ENCODE results near the gene FECH. TPM values are rescaled to one million over a fixed set of nuclear protein-coding genes. Genes with fewer than 3 reads are reported as not detected.

Gene FECH
- total and polyA plus RNA-seq, 9 of the 15 experiments (the other 6 are each of a cell fraction or from before 2014, with no cell fraction given) = 19.8 to 170 (median 56.8) TPM

- BruUV-seq (replicated peaks) = no TSS peak
- in situ Hi-C loops (cut with MboI) = no loop called here
Observed at GRCh38 chr18:57533868-57534510, 52.5 kb downstream of the FECH start.

GRCh38 chr18:57533006-57533867 is 53.3 kb downstream of the FECH start:
- H3K9me3 ChIP-seq (replicated peaks; ENCODE audit: control insufficient read depth, insufficient read depth, low read depth, low read length) = no peaks in the 10 kb centered on the region
- CTCF ChIA-PET (ENCODE audit: low intra/inter-chr PET ratio) = no interaction called here
- no peaks in the 10 kb centered on the region for H4K20me1 ChIP-seq (replicated peaks; ENCODE audit: control insufficient read depth, insufficient read depth, low read length)
- no TSS peak for BruUV-seq (replicated peaks)
- in situ Hi-C loops (cut with MboI) (no loop called here), intact Hi-C loops (cut with micrococcal nuclease) (no loop called here)
- H3K36me3 ChIP-seq (ENCODE audit: control insufficient read depth, insufficient read depth, low read length) = no peaks in the 10 kb centered on the region
- no peak for DNase-seq (ENCODE audit: extremely low read depth in 1 of 4, low spot score in 3 of 4)
- no peak overlapping the region for H3K4me2 ChIP-seq (ENCODE audit: insufficient read depth, low read length)
- POLR2A ChIA-PET = interaction anchor here (0.9 kb wide), 1 partner anchor 40 kb away, joined by 5 read pairs; no protein-coding TSS in a partner anchor
- no peak overlapping the region for H2AFZ ChIP-seq (ENCODE audit: low read depth, low read length)
- H3K9ac ChIP-seq (ENCODE audit: insufficient read depth in 1 of 2, low read depth in 2 of 2, low read length in 2 of 2) = no peak overlapping the region
- no peaks in the 10 kb centered on the region for H3K79me2 ChIP-seq (ENCODE audit: control insufficient read depth, insufficient read depth, low read length)
- no peak overlapping the region for H3K4me3 ChIP-seq
- no peak for FAIRE-seq
- no peaks in the 10 kb centered on the region for H3K9me1 ChIP-seq (ENCODE audit: control insufficient read depth, insufficient read depth, low read length)
- H3K27ac ChIP-seq (ENCODE audit: extremely low read depth, low read depth, low read length) = no peak overlapping the region
- H3K4me1 ChIP-seq (replicated peaks in 1 of 2; ENCODE audit: control insufficient read depth in 2 of 2, insufficient read depth in 2 of 2, low read length in 2 of 2) = no peaks in the 10 kb centered on the region; a peak in 2 of 5 replicates
- ATAC-seq = peak; percentile 63
- TF ChIP-seq ZNF766 (CRISPR knock-in tag; conservative IDR thresholded peaks at IDR 0.05) = 0 out of 2 replicates have a peak, but pooled peaks have one; percentile 44
- TF ChIP-seq ARNT (IDR thresholded peaks at IDR 0.05) = no peak
- TF ChIP-seq RHOXF2B (CRISPR knock-in tag; conservative IDR thresholded peaks at IDR 0.05) = no peak
- no peak for TF ChIP-seq SIX5 (IDR thresholded peaks at IDR 0.05; ENCODE audit: borderline replicate concordance in 1 of 2, insufficient read depth in 1 of 2, low read depth in 1 of 2, low read length in 2 of 2)
- TF ChIP-seq CEBPG (CRISPR knock-in tag; IDR thresholded peaks at IDR 0.05) = peak; percentile 68
- TF ChIP-seq CEBPG (tag; conservative IDR thresholded peaks at IDR 0.05 in 1 of 2, IDR thresholded peaks at IDR 0.05 in 1 of 2) = no peak
- 0 out of 2 replicates have a peak, but pooled peaks have one; percentile 27 for TF ChIP-seq ATF3 (IDR thresholded peaks at IDR 0.05)
- no peak for TF ChIP-seq ATF3 (CRISPR knock-in tag; conservative IDR thresholded peaks at IDR 0.05)
- TF ChIP-seq TCF7L2 (IDR thresholded peaks at IDR 0.05; ENCODE audit: low read depth, low read length) = no peak
- peaks cover 0 to 19% of the 10 kb centered on the region in 2 experiments; a peak in 2 of 5 replicates for H3K27me3 ChIP-seq (ENCODE audit: control insufficient read depth in 2 of 2, insufficient read depth in 2 of 2, low read length in 2 of 2)
- WGBS (ENCODE audit: insufficient coverage, low coverage, missing lambda C conversion rate) = 17% methylated on average over 11 of the region's 16 CpGs

More at GRCh38 chr18:57533868-57534510, 52.5 kb downstream of the FECH start:
- H3K36me3 ChIP-seq (ENCODE audit: control insufficient read depth, insufficient read depth, low read length) = no peaks in the 10 kb centered on the region
- H3K27me3 ChIP-seq (ENCODE audit: control insufficient read depth in 2 of 2, insufficient read depth in 2 of 2, low read length in 2 of 2) = peaks cover 0 to 18% of the 10 kb centered on the region in 2 experiments; a peak in 2 of 5 replicates
- ChIA-PET CTCF (ENCODE audit: low intra/inter-chr PET ratio) (no interaction called here), POLR2A (no interaction called here)
- H3K9me1 ChIP-seq (ENCODE audit: control insufficient read depth, insufficient read depth, low read length) = no peaks in the 10 kb centered on the region
- intact Hi-C loops (cut with micrococcal nuclease) = no loop called here
- no peaks in the 10 kb centered on the region for H4K20me1 ChIP-seq (replicated peaks; ENCODE audit: control insufficient read depth, insufficient read depth, low read length)
- H3K4me2 ChIP-seq (ENCODE audit: insufficient read depth, low read length) = no peak overlapping the region
- DNase-seq (ENCODE audit: extremely low read depth in 1 of 4, low spot score in 3 of 4) (no peak), FAIRE-seq (no peak), ATAC-seq (no peak)
- H3K27ac ChIP-seq (ENCODE audit: extremely low read depth, low read depth, low read length) = no peak overlapping the region
- H3K79me2 ChIP-seq (ENCODE audit: control insufficient read depth, insufficient read depth, low read length) = no peaks in the 10 kb centered on the region
- H3K9me3 ChIP-seq (replicated peaks; ENCODE audit: control insufficient read depth, insufficient read depth, low read depth, low read length) = no peaks in the 10 kb centered on the region
- WGBS (ENCODE audit: insufficient coverage, low coverage, missing lambda C conversion rate) = 9% methylated on average over 4 of the region's 4 CpGs
- H2AFZ ChIP-seq (ENCODE audit: low read depth, low read length) = no peak overlapping the region
- no peak overlapping the region for H3K4me3 ChIP-seq
- H3K9ac ChIP-seq (ENCODE audit: insufficient read depth in 1 of 2, low read depth in 2 of 2, low read length in 2 of 2) = no peak overlapping the region
- H3K4me1 ChIP-seq (replicated peaks in 1 of 2; ENCODE audit: control insufficient read depth in 2 of 2, insufficient read depth in 2 of 2, low read length in 2 of 2) = no peaks in the 10 kb centered on the region; a peak in 2 of 5 replicates
- TF ChIP-seq XRCC3 (IDR thresholded peaks at IDR 0.05) = no peak
- peak; percentile 60 for TF ChIP-seq NR2C1 (IDR thresholded peaks at IDR 0.05)
- TF ChIP-seq NR2C1 (tag; IDR thresholded peaks at IDR 0.05) = peak; percentile 60; the same call in 1 of the 2 replicates
- TF ChIP-seq CEBPG (CRISPR knock-in tag; IDR thresholded peaks at IDR 0.05) = no peak
- TF ChIP-seq CEBPG (tag; conservative IDR thresholded peaks at IDR 0.05 in 1 of 2, IDR thresholded peaks at IDR 0.05 in 1 of 2) = 0 out of 4 replicates have a peak, but pooled peaks of 1 of the 2 experiments have one; percentile 13
- 0 out of 2 replicates have a peak, but pooled peaks have one; percentile 46 for TF ChIP-seq NR2C2 (CRISPR knock-in tag; IDR thresholded peaks at IDR 0.05)
- TF ChIP-seq NR2C2 (tag; IDR thresholded peaks at IDR 0.05) = peak; percentile 71
